Adrenal gland (tissue), 5 donors: ENCODE measurements around the gene BCKDHA.

Experiments used
- CTCF ChIP-seq, 6 experiments: fragments of 450-650 bp in 4 of 6; fragments of 200-600 bp in 2 of 6; sonication (generic) in 1 of 6; IDR thresholded peaks; 1 replicate in 5 of 6; 2 replicates in 1 of 6; pipeline versions ENCODE4 v1.5.1 to v1.8.0; 2016 to 2021; ENCODE audit warnings: antibody characterized with exemption in 6 of 6, mild to moderate bottlenecking in 2 of 6, moderate library complexity in 1 of 6
- POLR2A ChIP-seq, 2 donors: fragments of 450-650 bp; IDR thresholded peaks; one replicate each; pipeline ENCODE4 v1.6.1; 2017; ENCODE audit warnings: antibody characterized with exemption in 2 of 2, mild to moderate bottlenecking in 2 of 2, moderate library complexity in 1 of 2
- donor health status: DM: no; HTN: no; CAD: no.

- TF ChIP-seq CTCF (IDR thresholded peaks at IDR 0.05), result no peak
- TF ChIP-seq POLR2A (IDR thresholded peaks at IDR 0.05), result no peak
Observed at GRCh38 chr19:41372501-41372900, 25.1 kb upstream of the BCKDHA start.
